Stimulated activated naive CD8-positive, alpha-beta T cell treated with anti-CD3 and anti-CD28 coated beads, Interleukin-15, amount 100 ng/mL, for 72 hours (primary cell): ENCODE measurements around the gene ZFP62.

Experiments
- ATAC-seq: fragments of 150-1000 bp; cut with Tn5 transposase; 2 replicates; pipeline ENCODE4 v1.10.0; 2021; ENCODE audit warnings: mild to moderate bottlenecking, moderate library complexity
- DNase-seq, 2 donors: peaks; one replicate each; pipeline ENCODE4 v3.0.0; 2021 to 2022
- H3K27ac Mint-ChIP-seq, 2 donors: one replicate each; pipeline ENCODE4 v1.8.0; 2022; ENCODE audit warnings: mild to moderate bottlenecking in 2 of 2, mixed read lengths in 2 of 2, moderate library complexity in 2 of 2
- H3K27me3 Mint-ChIP-seq: one replicate; pipeline ENCODE4 v1.8.0; 2022; ENCODE audit warnings: mixed read lengths
- H3K4me1 Mint-ChIP-seq: one replicate; pipeline ENCODE4 v1.8.0; 2022; ENCODE audit warnings: mild to moderate bottlenecking, mixed read lengths
- H3K4me3 Mint-ChIP-seq, 2 donors: one replicate each; pipeline ENCODE4 v1.8.0; 2022; ENCODE audit warnings: mild to moderate bottlenecking in 2 of 2, mixed read lengths in 2 of 2, moderate library complexity in 1 of 2
- H3K9me3 Mint-ChIP-seq, 2 donors: one replicate each; pipeline ENCODE4 v1.8.0; 2022; ENCODE audit warnings: mixed read lengths in 2 of 2

ZFP62 gene

GRCh38 chr5:180825768-180826525 lies 35.1 kb downstream of the ZFP62 start:
- H3K27ac Mint-ChIP-seq = no peak overlapping the region
- peaks cover 0 to 4% of the 10 kb centered on the region in 2 donors for H3K9me3 Mint-ChIP-seq
- no peaks in the 10 kb centered on the region for H3K27me3 Mint-ChIP-seq
- peak; percentile 37 for ATAC-seq
- no peak for DNase-seq
- H3K4me1 Mint-ChIP-seq = peaks cover 48% of the 10 kb centered on the region
- H3K4me3 Mint-ChIP-seq = no peak overlapping the region

- no peak overlapping the region for H3K4me3 Mint-ChIP-seq
- H3K27me3 Mint-ChIP-seq = no peaks in the 10 kb centered on the region
- H3K4me1 Mint-ChIP-seq = peaks cover 52% of the 10 kb centered on the region
- no peak for DNase-seq
- H3K27ac Mint-ChIP-seq = no peak overlapping the region
- ATAC-seq = no peak
- peaks cover 0 to 4% of the 10 kb centered on the region in 2 donors for H3K9me3 Mint-ChIP-seq
These were observed 36.2 kb downstream of the ZFP62 start for GRCh38 chr5:180824630-180825476.

DNA sequence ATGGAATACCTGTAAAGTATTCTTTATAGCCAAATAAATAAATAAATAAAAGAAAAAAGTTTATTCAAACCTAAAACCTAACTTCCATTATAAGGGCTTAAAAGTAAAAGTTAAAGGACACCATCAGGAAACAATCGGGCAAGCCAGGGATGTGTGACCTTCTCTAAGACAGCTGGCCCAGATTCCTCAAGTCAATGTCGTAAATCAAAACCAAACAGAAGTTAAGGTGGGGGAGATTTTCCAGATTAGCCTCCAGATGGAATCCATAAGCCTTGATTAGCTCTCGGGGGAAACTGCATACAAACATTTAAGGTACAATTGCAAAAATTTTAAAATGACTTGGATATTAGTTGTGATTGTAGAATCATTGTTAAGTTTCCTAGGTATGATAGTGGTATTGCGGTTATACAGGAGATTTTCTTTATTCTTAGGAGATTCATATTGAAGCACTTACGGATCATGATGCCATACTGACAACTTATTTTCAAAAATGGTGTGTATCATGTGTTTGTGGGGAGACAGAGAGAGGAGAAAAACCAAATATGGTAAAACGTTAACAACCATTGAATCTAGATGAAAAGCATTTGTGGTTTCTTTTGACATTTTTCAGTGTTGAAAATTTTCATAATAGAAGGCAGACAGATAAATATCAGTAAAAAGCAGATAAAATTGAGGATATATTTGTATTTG lies 37.0 kb downstream of the ZFP62 start:
- H3K4me1 Mint-ChIP-seq = peaks cover 44% of the 10 kb centered on the region
- DNase-seq = no peak
- no peak for ATAC-seq
- no peaks in the 10 kb centered on the region for H3K27me3 Mint-ChIP-seq
- peak overlapping the region in 1 of 2 donors; percentile 48 for H3K4me3 Mint-ChIP-seq
- peaks cover 0 to under 1% of the 10 kb centered on the region in 2 donors for H3K9me3 Mint-ChIP-seq
- no peak overlapping the region for H3K27ac Mint-ChIP-seq

DNA sequence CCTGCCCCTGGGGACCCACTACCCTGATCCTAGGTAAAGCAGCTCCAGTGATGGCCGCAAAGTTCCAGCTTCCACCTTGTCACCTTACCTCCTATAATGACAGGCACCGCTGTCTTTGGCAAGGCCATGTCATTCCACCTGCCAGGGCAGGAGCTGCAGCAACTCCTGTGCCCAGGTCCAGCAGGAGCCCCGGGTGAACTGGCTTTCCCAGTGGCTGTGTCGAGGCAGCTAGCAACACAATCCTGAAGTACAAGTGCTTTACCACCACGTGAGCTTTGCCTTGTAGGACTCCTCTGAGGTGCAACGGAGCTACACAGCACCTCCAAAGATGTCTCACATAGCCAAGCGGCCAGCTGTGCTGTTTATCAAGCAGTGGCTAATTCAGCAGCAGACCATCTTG lies 37.7 kb downstream of the ZFP62 start:
- DNase-seq = no peak
- peaks cover 48% of the 10 kb centered on the region for H3K4me1 Mint-ChIP-seq

DNA sequence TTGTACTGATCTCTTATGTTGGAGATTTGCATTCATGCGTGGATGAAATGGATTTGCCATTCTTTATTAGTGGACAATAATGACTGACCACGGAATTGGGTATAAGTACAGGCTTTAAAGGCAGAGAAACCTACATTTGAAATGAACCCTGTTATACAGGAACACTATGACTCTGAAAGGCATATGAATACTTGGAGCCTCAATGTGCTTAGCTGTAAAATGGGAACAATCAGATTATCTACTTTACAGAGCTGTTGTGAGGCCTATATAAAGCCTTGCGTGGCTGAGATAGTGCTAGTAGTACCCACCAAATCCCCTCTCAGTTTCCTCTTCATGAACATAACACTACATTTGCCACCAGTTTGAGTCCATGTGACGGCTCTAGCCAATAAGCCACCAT lies 39.5 kb downstream of the ZFP62 start:
- H3K4me1 Mint-ChIP-seq = peaks cover 63% of the 10 kb centered on the region

More for the DNA sequence above, 37.7 kb downstream of the ZFP62 start:
- no peak overlapping the region for H3K4me3 Mint-ChIP-seq
- ATAC-seq = no peak
- no peak overlapping the region for H3K27ac Mint-ChIP-seq
- H3K9me3 Mint-ChIP-seq = no peaks in the 10 kb centered on the region
- H3K27me3 Mint-ChIP-seq = no peaks in the 10 kb centered on the region

GRCh38 chr5:180820788-180821321 lies 40.2 kb downstream of the ZFP62 start:
- Mint-ChIP-seq H3K27ac (peak overlapping the region in 1 of 2 donors; percentile 19), H3K4me3 (no peak overlapping the region), H3K9me3 (no peaks in the 10 kb centered on the region), H3K4me1 (peaks cover 58% of the 10 kb centered on the region), H3K27me3 (no peaks in the 10 kb centered on the region)
- DNase-seq (no peak), ATAC-seq (no peak)

More for the DNA sequence above, 39.5 kb downstream of the ZFP62 start:
- no peak overlapping the region for H3K27ac Mint-ChIP-seq
- ATAC-seq (no peak), DNase-seq (no peak)
- H3K4me3 Mint-ChIP-seq = no peak overlapping the region
- H3K9me3 Mint-ChIP-seq = no peaks in the 10 kb centered on the region
- H3K27me3 Mint-ChIP-seq = no peaks in the 10 kb centered on the region

DNA sequence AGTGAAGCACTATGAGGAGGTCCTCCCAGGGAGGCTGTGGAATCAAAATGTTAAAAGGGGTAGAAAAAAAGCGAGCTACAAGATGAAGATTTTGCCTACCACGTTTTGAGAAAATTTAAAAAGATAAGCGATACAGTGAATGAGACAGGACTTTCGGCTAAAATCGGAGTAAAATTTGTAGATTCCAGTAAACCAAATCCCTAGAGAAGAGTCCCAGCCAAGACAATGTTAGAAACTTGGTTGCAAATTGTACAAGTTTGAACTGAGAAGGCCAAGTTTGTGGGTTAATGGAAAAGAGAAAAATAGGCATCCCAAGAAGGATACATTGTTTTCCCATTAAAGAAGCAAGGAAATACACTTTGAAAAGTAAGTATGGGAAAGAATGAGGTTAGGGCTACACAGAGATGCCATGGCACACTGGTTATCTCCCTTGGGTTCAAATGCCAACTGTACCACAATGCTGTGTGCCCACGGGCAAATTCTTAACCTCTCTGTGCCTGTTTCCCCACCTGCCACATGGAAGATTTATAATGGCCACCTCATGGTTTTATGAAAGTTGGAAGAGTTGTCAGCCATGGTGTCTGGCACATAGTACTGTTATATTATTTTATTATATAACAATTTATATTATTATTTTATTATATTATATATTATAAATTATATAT lies 42.3 kb downstream of the ZFP62 start:
- H3K4me3 Mint-ChIP-seq = no peak overlapping the region
- ATAC-seq (no peak), DNase-seq (no peak)
- no peak overlapping the region for H3K27ac Mint-ChIP-seq
- H3K27me3 Mint-ChIP-seq = no peaks in the 10 kb centered on the region
- no peaks in the 10 kb centered on the region for H3K9me3 Mint-ChIP-seq
- peaks cover 58% of the 10 kb centered on the region for H3K4me1 Mint-ChIP-seq

GRCh38 chr5:180817893-180818674 lies 43.0 kb downstream of the ZFP62 start:
- no peaks in the 10 kb centered on the region for H3K27me3 Mint-ChIP-seq
- no peaks in the 10 kb centered on the region for H3K9me3 Mint-ChIP-seq
- ATAC-seq = peak; percentile 30
- H3K4me1 Mint-ChIP-seq = peaks cover 64% of the 10 kb centered on the region
- peak overlapping the region; percentile 22 to 42 for H3K4me3 Mint-ChIP-seq
- H3K27ac Mint-ChIP-seq = no peak overlapping the region
- DNase-seq = no peak

DNA sequence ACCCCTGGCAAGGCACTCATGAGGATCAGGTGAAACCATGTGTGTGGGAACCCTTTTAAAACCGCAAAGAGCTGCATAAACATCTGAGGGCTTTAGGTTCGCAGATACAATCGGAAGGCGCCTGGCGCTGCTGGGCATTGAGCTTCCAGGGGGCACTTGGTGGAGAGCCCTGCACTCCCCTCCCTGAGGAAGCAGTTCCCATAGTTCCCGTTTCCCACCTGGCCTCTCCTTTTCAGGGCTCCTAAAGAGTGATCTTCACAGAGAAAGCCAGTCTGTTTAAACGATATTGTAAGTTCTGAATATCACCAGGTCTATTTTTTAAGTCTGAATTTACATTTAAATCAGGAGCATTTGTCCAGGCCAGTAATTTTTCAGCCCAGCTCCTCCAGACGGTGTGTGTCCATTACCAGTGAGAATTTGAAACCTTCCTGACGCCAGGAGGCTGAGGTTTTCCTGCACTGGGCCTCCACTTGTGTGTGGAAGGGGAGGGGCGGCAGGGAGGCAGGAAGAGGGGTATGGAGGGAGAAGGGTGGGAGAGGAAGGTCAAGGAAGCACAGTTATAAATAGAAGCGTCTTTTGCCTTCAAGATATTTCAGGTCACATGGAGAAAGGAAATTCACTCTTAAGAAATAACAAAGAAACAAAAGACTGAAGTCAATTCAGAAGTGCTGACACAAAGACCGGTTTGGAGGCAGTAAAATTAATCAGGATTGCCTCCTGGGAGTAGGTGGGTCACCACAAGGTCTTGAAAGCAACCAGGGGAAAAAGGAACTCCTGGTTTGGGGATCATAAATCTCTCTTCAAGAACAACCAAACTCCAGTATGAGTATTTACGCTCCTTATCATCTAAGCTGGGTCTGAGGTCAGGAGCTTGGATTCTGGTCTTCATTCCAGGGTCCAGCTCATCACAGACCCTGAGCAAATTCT lies 44.2 kb downstream of the ZFP62 start:
- H3K27ac Mint-ChIP-seq = peak overlapping the region; percentile 82 to 89
- ATAC-seq = peak; percentile 55
- no peak for DNase-seq
- H3K9me3 Mint-ChIP-seq = no peaks in the 10 kb centered on the region
- H3K27me3 Mint-ChIP-seq = no peaks in the 10 kb centered on the region
- peak overlapping the region; percentile 74 to 76 for H3K4me3 Mint-ChIP-seq
- peaks cover 70% of the 10 kb centered on the region for H3K4me1 Mint-ChIP-seq

- DNase-seq (no peak), ATAC-seq (no peak)
- Mint-ChIP-seq H3K4me3 (no peak overlapping the region), H3K9me3 (no peaks in the 10 kb centered on the region), H3K27me3 (no peaks in the 10 kb centered on the region), H3K4me1 (peaks cover 72% of the 10 kb centered on the region), H3K27ac (no peak overlapping the region)
These were observed 45.7 kb downstream of the ZFP62 start for GRCh38 chr5:180815293-180815917.

- Mint-ChIP-seq H3K4me1 (peaks cover 68% of the 10 kb centered on the region), H3K27me3 (no peaks in the 10 kb centered on the region), H3K9me3 (no peaks in the 10 kb centered on the region), H3K4me3 (no peak overlapping the region), H3K27ac (no peak overlapping the region)
- ATAC-seq = no peak
- no peak for DNase-seq
These were observed 47.7 kb downstream of the ZFP62 start for GRCh38 chr5:180813420-180813819.

DNA sequence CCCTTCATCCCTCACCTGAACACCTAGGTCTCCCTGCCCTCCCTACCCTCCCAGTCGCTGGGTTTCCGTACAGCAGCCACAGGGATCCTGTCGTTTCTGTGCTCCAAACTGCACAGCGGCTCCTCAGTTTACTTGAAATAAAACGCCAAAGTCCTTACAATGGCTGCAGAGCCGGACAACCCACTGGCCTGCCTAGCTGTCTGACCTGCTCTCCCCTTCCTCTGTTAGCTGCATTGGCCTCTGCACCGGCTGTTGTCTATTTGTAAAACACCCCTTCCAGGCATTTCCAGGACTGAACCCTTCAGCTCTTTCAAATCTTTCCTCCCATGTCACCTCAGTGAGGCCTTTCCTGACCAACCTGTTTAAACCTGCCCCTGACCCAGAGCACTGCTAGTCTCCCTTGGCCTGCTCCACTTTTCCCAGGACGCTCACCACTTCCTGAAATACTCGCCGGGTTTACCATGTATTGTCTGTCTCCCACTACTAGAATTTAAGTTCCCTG lies 49.4 kb downstream of the ZFP62 start:
- peaks cover 68% of the 10 kb centered on the region for H3K4me1 Mint-ChIP-seq
- ATAC-seq (no peak), DNase-seq (peak in 1 of 2 donors; percentile 10)
- H3K9me3 Mint-ChIP-seq = no peaks in the 10 kb centered on the region
- no peaks in the 10 kb centered on the region for H3K27me3 Mint-ChIP-seq
- H3K27ac Mint-ChIP-seq = peak overlapping the region in 1 of 2 donors; percentile 2
- H3K4me3 Mint-ChIP-seq = peak overlapping the region; percentile 70 to 91
